ENCODE data around the gene WNT8B.

The WNT8B gene

DNA sequence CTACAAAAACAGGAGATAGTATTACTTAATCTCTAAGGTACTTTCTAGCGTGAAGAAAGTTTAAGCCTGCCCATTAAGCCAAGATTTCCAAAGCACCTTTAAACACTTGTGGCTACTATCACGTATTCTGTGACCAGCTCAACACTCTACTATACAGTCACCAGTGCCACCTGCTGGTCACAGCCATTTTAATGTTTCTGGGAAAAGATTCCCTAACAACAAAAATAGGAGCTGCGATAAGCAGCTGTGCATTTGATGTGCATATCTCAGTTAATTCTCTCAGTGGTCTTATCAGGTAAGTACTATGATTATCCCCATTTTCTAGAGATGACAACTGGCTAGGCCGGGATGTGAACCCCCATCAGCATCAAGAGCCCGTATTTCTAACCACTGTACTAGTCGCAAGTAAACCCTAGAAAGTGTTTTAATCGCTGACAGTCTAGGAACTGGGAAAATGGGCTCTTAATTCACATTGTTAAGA is 56.0 kb downstream of the WNT8B start:
- peak in 1 of 3 donors; percentile 39 for DNase-seq (ENCODE audit: low read depth in 3 of 3, low spot score in 1 of 3)

DNA sequence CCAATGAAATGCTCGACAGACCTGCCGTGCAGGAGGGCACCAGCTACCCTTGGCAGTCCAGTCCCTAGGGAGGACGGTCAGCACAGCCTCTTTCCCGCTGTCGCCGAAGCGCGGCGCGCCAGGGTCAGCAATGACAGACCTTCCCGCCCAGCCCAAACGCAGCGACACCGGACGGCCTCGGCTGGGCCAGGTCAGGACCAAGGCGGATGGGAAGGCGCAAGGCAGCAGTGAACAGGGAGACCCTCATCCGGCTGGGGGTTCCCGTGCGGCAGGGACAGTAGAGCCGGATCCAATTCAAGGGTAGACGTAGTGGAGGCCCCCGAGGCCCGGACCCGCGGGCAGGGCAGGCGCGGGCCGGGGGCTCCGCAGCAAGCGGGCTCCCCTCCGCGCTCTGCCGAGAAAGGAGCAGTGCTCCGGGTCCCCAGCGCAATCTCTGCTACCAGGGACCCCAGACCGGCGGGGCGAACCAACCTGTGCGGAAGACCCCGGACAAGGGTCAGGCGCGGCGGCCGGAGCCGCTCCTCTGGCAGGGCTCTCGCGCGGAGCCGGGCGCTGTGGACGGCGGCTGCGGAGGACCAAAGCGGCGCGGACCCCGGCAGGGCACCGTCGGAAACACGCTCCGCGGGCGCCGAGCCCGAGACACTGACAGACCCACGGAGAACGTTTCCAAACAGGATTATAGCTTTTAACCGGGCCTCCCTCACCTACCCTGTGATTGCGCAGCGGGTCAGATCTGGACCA is 56.7 kb downstream of the WNT8B start, which contains the start of gene SEC31B:
Gene SEC31B, minus strand, starts transcription at position 551 of the 741 bp plus-strand sequence. CDS start 2,909 bp downstream, outside the sequence.
- DNase-seq (ENCODE audit: low read depth in 3 of 3, low spot score in 1 of 3): no peak

DNA sequence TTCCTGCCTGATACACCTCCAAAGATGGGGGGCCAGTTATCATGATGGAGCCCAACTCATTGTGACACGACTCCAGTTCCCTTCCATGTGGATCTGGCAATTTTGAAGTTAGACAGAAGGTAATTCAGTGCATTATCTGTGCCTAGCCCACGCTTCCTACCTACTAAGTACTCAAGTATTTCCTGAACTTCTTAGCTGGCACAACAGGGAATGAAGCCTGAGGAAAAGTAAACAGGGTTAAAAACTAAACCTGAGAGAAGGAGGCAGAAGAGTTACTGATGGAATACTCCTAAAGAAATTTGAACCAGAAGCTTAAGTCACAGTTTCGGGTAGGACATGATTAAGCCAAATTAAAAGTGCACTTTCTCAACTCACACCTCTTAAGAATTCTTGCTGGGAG is 58.0 kb downstream of the WNT8B start:
- DNase-seq (ENCODE audit: low read depth in 3 of 3, low spot score in 1 of 3): no peak

DNA sequence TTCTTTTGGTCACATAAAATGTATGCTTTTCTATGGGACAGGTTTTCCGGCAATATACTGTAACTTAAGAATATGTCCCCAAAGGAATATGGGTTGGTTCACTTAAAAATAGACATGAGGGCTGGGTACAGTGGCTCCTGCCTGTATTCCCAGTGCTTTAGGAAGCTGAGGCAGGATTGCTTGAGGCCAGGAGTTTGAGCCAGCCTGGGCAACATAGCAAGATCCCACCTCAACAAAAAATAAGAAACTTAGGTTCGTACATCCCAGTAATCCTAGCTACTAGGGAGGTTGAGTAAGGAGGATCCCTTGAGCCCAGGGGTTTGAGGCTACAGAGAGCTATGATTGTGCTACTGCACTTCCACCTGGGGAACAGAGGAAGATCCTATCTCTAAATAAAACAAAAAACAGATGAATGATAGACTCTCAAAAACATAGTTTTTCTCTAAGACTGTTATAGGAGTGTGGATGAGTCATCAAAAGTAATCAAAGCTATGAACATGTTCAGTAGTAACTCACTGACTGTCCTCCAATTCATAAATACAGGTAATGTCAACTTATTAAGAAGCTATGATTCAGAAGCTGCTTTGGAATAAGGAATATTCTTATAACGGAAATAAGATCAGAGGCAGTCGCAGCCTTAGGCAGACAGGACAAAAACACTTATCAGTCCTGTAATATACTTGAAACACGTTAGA is 59.4 kb downstream of the WNT8B start:
- DNase-seq (ENCODE audit: low read depth in 3 of 3, low spot score in 1 of 3): no peak

DNA sequence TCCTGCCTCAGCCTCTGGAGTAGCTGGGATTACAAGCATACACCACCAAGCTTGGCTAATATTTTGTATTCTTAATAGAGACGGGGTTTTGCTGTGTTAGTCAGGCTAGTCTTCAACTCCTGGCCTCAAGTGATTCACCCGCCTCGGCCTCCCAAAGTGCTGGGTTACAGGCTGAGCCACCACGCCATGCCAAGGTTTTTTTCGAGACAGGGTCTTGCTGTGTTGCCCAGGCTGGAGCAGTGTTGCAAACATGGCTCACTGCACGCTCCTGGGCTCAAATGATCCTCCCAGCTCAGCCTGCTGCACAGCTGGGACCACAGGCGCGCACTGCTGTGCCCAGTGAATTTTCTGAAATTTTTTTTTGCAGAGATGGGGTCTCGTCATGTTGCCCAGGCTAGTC is 60.1 kb downstream of the WNT8B start:
- DNase-seq (ENCODE audit: low read depth in 3 of 3, low spot score in 1 of 3): no peak

DNA sequence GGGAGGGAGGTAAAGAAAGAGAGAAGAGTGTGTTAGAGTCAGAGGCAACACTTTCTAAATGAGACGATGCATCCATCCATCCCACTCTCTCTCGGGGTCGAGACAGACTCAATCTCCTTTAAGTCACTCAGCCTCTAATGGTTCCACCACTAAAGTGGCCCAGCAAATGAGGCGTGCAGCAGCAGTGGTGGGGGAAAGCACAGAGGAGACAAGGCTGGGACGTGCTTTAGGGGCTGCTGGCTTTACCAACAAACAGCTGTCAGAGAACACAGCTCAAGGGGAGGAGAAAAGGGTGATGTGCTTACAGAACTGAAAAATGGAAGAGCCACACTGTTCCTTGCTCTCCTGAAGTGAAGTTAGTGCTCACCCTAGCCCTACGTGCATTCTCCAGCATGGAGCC is 61.4 kb downstream of the WNT8B start:
- no peak for DNase-seq (ENCODE audit: low read depth in 3 of 3, low spot score in 1 of 3)

DNA sequence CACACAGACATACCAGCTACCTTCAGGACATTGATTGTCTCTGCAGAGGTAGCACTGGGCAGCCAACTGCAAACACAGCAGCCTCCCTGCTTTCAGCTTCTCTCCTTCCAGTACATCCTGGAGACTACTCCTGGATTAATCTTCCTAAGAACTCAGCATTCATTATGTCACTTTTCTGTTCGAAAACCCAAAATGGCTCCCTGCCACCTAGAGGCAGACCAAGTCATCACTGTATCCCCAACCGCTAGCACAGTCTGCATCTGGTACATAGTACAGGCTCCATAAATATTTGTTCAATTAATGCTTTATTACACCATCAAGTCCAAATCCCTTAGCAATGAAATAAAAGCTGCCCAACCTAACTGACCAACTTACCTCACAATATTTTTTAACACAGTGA is 61.8 kb downstream of the WNT8B start:
- no peak for DNase-seq (ENCODE audit: low read depth in 3 of 3, low spot score in 1 of 3)

DNA sequence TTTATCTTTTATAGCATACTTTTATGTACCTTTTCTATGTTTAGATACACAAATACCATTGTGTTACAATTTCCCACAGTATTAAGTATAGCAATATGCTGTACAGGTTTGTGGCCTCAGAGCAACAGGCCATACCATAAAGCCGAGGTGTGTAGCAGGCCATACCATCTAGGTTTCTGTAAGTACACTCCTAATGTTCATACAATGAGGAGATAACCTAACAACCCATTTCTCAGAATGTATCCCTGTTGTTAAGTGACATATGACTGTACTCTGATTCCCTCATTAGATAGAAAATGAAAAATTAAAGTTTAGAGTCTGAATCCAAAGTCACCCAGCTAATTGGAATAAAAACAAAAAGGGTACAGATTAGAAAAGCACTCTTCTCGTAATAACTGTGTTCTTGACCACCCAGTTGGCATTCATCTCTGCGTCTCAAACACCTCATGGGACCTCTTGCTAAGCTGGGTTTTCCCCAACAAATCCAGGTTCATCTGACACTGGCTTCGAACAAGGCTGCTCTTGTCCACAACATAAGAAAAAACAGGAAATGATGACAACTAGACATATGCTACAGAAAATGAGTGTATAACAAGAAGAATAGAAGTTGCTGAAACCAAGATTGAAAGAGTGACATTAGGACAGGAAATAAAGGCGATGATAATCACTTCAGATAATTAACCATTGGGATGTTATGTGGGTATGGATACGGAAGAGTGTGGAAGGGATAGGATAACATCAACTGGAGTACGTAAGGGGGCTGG is 65.5 kb downstream of the WNT8B start:
- no peak for DNase-seq (ENCODE audit: low read depth in 3 of 3, low spot score in 1 of 3)

DNA sequence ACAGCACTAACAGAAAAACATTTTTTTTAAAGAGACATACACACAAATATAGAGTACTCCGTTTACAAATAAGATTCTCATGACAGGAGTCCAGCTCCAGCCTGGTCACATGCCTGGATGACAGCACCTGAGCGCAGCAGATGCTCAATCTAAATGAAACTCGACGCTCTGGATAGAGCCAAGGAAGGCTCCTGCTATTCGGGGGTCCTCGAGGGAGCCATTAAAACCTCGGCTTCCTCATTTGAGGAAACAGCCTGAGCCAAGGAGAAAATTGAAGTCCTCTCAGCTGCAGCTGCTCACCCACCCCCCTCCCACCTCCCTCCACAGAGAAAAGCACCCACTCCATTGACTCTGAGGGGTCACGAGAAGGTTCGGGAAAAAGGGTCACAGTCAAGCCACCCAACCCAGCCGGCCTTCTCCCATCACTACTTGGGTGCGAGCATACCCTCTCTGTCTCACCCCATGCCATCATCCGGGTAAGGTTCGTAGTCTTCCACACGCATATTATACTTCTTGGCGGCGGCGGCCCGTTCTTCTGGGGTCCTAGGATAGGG is 66.2 kb downstream of the WNT8B start:
- no peak for DNase-seq (ENCODE audit: low read depth in 3 of 3, low spot score in 1 of 3)

DNA sequence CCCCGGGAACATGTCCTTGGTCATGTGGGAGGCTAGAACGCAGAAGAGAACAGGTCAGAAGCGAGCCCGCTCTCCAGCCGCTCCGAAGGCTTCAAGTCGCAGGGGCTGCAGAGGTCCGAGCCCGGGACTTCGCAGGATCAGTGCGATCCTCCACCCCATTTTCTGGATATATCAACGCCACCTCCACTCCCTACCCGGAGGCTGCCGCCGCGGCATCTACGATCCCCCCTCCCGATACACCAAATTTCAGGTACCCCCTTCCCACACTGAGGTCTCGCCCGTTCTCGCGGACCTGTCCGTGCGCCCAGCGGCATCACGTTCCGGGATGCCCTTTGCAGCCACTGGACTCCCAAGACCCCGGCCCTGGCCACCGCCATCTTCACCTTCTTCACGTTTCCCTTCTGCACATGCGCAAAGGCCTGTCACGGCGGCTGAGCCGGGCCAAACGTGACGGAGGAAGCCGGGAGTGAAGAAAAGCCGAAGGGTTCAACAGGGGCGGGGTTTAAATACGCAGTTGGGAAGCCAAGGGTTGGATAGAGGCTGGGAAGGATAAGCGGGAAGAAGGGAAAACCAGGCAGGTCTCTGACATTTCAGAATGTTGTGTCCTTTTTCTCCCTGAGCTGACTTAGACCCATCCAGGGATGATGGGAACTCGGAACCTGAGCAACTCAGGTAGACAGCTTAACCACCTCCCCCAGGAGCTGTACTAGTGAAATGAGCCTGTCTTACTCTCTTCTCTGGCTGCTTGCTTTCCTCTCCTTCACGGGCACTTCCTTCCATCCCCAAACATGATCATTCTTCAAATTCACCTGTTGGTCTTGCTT is 66.9 kb downstream of the WNT8B start, which contains the start of gene NDUFB8:
Gene NDUFB8, minus strand, starts transcription at position 397 of the 824 bp plus-strand sequence. Its CDS starts 20 bp downstream, at position 377.
- peak; percentile 64 to 74 (median 69) for DNase-seq (ENCODE audit: low read depth in 3 of 3, low spot score in 1 of 3)

DNA sequence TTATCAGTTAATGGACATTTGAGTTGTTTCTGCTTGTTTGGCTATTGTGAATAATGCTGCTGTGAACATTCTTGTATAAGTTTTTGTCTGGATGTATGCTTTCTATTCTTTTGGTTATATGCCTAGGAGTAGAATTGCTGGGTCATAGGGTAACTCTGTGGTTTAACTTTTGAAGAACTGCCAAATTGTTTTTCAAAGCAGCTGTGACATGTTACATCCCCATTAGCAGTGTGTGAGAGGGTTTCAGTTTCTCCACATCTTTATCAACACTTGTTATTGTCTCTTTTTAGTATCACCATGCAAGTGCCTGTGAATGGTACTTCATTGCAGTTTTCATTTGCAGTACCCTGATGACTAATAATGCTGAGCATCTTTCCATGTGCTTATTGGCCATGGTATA is 69.0 kb downstream of the WNT8B start:
- no peak for DNase-seq (ENCODE audit: low read depth in 3 of 3, low spot score in 1 of 3)
